Astrocyte (in vitro differentiated cells and primary cell): Measurements from ENCODE around the gene ZNF408. TPM values are rescaled to one million over a fixed set of nuclear protein-coding genes. Genes with fewer than 3 reads are reported as not detected.

ENCODE experiments used
- DNase-seq: peaks from one replicate; pipeline ENCODE4 v3.0.0-alpha.2; 2010; ENCODE audit warnings: low read depth
- FAIRE-seq: peaks from 2 replicates; lab custom pipeline; 2011; peaks lifted over from hg19 to GRCh38; lab: Jason Lieb, UNC
- H2AFZ ChIP-seq: 2 replicates; pipeline ENCODE4 v1.6.0; 2012; ENCODE audit warnings: low read depth, low read length, inconsistent platforms
- H3K27ac ChIP-seq: 2 replicates; pipeline ENCODE4 v1.5.1; 2011; ENCODE audit warnings: low read depth, low read length, inconsistent platforms
- H3K27me3 ChIP-seq: 2 replicates; pipeline ENCODE4 v1.6.0; 2011; ENCODE audit warnings: low read length, inconsistent platforms; ENCODE audit not compliant: insufficient read depth
- H3K36me3 ChIP-seq: 2 replicates; pipeline ENCODE4 v1.5.1; 2011; ENCODE audit warnings: low read length, inconsistent platforms; ENCODE audit not compliant: insufficient read depth
- H3K4me1 ChIP-seq: 2 replicates; pipeline ENCODE4 v1.5.1; 2011; ENCODE audit warnings: low read length, inconsistent platforms; ENCODE audit not compliant: insufficient read depth
- H3K4me2 ChIP-seq: 2 replicates; pipeline ENCODE4 v1.6.0; 2012; ENCODE audit warnings: low read length, inconsistent platforms
- H3K4me3 ChIP-seq: 2 replicates; pipeline ENCODE4 v1.5.1; 2011; ENCODE audit warnings: low read depth, mild to moderate bottlenecking, low read length, inconsistent platforms; ENCODE audit not compliant: insufficient read depth
- H3K79me2 ChIP-seq: 2 replicates; pipeline ENCODE4 v1.6.0; 2012; ENCODE audit warnings: mild to moderate bottlenecking, low read length, inconsistent platforms; ENCODE audit not compliant: insufficient read depth
- H3K9ac ChIP-seq: 2 replicates; pipeline ENCODE4 v1.6.0; 2012; ENCODE audit warnings: mild to moderate bottlenecking, low read length, inconsistent platforms
- H3K9me3 ChIP-seq: 2 replicates; pipeline ENCODE4 v1.5.1; 2012; ENCODE audit warnings: low read depth, mild to moderate bottlenecking, low read length, inconsistent platforms; ENCODE audit not compliant: insufficient read depth
- H4K20me1 ChIP-seq: 2 replicates; pipeline ENCODE4 v1.6.0; 2012; ENCODE audit warnings: low read length, inconsistent platforms; ENCODE audit not compliant: insufficient read depth
- H3K27ac Mint-ChIP-seq: one replicate; pipeline ENCODE4 v1.8.0; 2021; ENCODE audit warnings: mild to moderate bottlenecking, mixed read lengths; ENCODE audit not compliant: unreplicated experiment
- H3K27me3 Mint-ChIP-seq: one replicate; pipeline ENCODE4 v1.8.0; 2021; ENCODE audit warnings: low read depth, mixed read lengths; ENCODE audit not compliant: unreplicated experiment
- H3K36me3 Mint-ChIP-seq: one replicate; pipeline ENCODE4 v1.8.0; 2021; ENCODE audit warnings: low read depth, mixed read lengths; ENCODE audit not compliant: unreplicated experiment
- H3K4me1 Mint-ChIP-seq: one replicate; pipeline ENCODE4 v1.8.0; 2021; ENCODE audit warnings: low read depth, mixed read lengths; ENCODE audit not compliant: unreplicated experiment
- H3K4me3 Mint-ChIP-seq: one replicate; pipeline ENCODE4 v1.8.0; 2021; ENCODE audit warnings: mild to moderate bottlenecking, moderate library complexity, mixed read lengths; ENCODE audit not compliant: unreplicated experiment
- H3K9me3 Mint-ChIP-seq: one replicate; pipeline ENCODE4 v1.8.0; 2021; ENCODE audit warnings: mild to moderate bottlenecking, mixed read lengths; ENCODE audit not compliant: unreplicated experiment
- CTCF ChIP-seq: IDR thresholded peaks from 2 replicates; pipeline ENCODE4 v1.5.1; 2011; ENCODE audit warnings: low read depth, mild to moderate bottlenecking, inconsistent platforms, low read length, moderate library complexity; ENCODE audit not compliant: insufficient read depth
- EZH2 ChIP-seq: IDR thresholded peaks from 2 replicates; pipeline ENCODE4 v1.6.1; 2012; ENCODE audit warnings: mild to moderate bottlenecking, low read length, inconsistent platforms; ENCODE audit not compliant: insufficient read depth
- total RNA-seq: library from RNA; stranded (reverse); gene quantifications from 2 replicates; pipeline ENCODE4 v1.2.1, GENCODE V29; 2021

The ZNF408 gene
- total RNA-seq, 1 donor from 2014 or later = 18.3 TPM

GRCh38 chr11:46677169-46677568 is 23.7 kb upstream of the ZNF408 start:
- no peaks in the 10 kb centered on the region for H3K27me3 Mint-ChIP-seq
- no peak overlapping the region for H3K4me3 Mint-ChIP-seq
- H3K9me3 ChIP-seq = no peaks in the 10 kb centered on the region
- FAIRE-seq = no peak
- H4K20me1 ChIP-seq = peaks cover 8% of the 10 kb centered on the region
- no peaks in the 10 kb centered on the region for H3K9me3 Mint-ChIP-seq
- peaks cover 32% of the 10 kb centered on the region for H3K36me3 ChIP-seq
- DNase-seq = no peak
- H3K36me3 Mint-ChIP-seq = peaks cover 27% of the 10 kb centered on the region
- peak overlapping the region; percentile 80 for H3K27ac Mint-ChIP-seq
- no peak overlapping the region for H3K4me3 ChIP-seq
- no peak overlapping the region for H2AFZ ChIP-seq
- H3K4me1 ChIP-seq = peaks cover 19% of the 10 kb centered on the region
- peaks cover 18% of the 10 kb centered on the region for H3K4me1 Mint-ChIP-seq
- no peaks in the 10 kb centered on the region for H3K27me3 ChIP-seq
- TF ChIP-seq EZH2 (no peak), CTCF (no peak)
- H3K9ac ChIP-seq = no peak overlapping the region
- H3K79me2 ChIP-seq = no peaks in the 10 kb centered on the region
- no peak overlapping the region for H3K27ac ChIP-seq
- H3K4me2 ChIP-seq = no peak overlapping the region

- no peak for TF ChIP-seq EZH2
- peak overlapping the region; percentile 84 for H3K27ac Mint-ChIP-seq
These were observed 22.7 kb upstream of the ZNF408 start for GRCh38 chr11:46677991-46678740.

GRCh38 chr11:46678741-46679130 is 22.1 kb upstream of the ZNF408 start:
- peaks cover 6% of the 10 kb centered on the region for H3K79me2 ChIP-seq
- H4K20me1 ChIP-seq = peaks cover 16% of the 10 kb centered on the region
- H3K27me3 Mint-ChIP-seq = no peaks in the 10 kb centered on the region
- H3K27ac Mint-ChIP-seq = peak overlapping the region; percentile 84
- no peaks in the 10 kb centered on the region for H3K27me3 ChIP-seq
- no peak overlapping the region for H3K27ac ChIP-seq
- peaks cover 20% of the 10 kb centered on the region for H3K36me3 ChIP-seq
- no peak overlapping the region for H3K4me3 Mint-ChIP-seq
- DNase-seq = no peak
- no peaks in the 10 kb centered on the region for H3K9me3 Mint-ChIP-seq
- peaks cover 22% of the 10 kb centered on the region for H3K4me1 Mint-ChIP-seq
- no peak overlapping the region for H3K4me3 ChIP-seq
- no peak for FAIRE-seq
- no peak overlapping the region for H3K9ac ChIP-seq
- peaks cover 20% of the 10 kb centered on the region for H3K36me3 Mint-ChIP-seq
- H3K4me1 ChIP-seq = peaks cover 19% of the 10 kb centered on the region
- H2AFZ ChIP-seq = no peak overlapping the region
- H3K4me2 ChIP-seq = no peak overlapping the region
- TF ChIP-seq EZH2 = no peak
- no peak for TF ChIP-seq CTCF
- H3K9me3 ChIP-seq = no peaks in the 10 kb centered on the region

More at GRCh38 chr11:46677991-46678740, 22.7 kb upstream of the ZNF408 start:
- Histone ChIP-seq H3K4me3 (no peak overlapping the region), H2AFZ (no peak overlapping the region), H3K79me2 (peaks cover 6% of the 10 kb centered on the region), H3K36me3 (peaks cover 25% of the 10 kb centered on the region), H3K27me3 (no peaks in the 10 kb centered on the region), H3K9me3 (no peaks in the 10 kb centered on the region), H3K4me1 (peaks cover 19% of the 10 kb centered on the region), H3K9ac (no peak overlapping the region), H3K4me2 (no peak overlapping the region), H4K20me1 (peaks cover 14% of the 10 kb centered on the region), H3K27ac (no peak overlapping the region)
- no peaks in the 10 kb centered on the region for H3K27me3 Mint-ChIP-seq
- H3K9me3 Mint-ChIP-seq = no peaks in the 10 kb centered on the region
- FAIRE-seq = no peak
- no peak for DNase-seq
- peaks cover 19% of the 10 kb centered on the region for H3K4me1 Mint-ChIP-seq
- H3K4me3 Mint-ChIP-seq = no peak overlapping the region
- H3K36me3 Mint-ChIP-seq = peaks cover 22% of the 10 kb centered on the region
